PC-3 (cell line): ENCODE data around the gene PTGES3. TPM values are rescaled to one million over a fixed set of nuclear protein-coding genes. Genes with fewer than 3 reads are reported as not detected.

ENCODE experiments used
- ATAC-seq: fragments of 200-7000 bp; cut with Tn5 transposase; 2 replicates; pipeline ENCODE4 v1.9.1; 2020; ENCODE audit warnings: mild to moderate bottlenecking, moderate library complexity
- BruUV-seq: library from RNA; stranded (reverse); fragments of 400-500 nt; replicated peaks from 2 replicates; lab custom pipeline; 2021; lab: Mats Ljungman, UMichigan
- CTCF ChIA-PET: fragments of 300-600 bp; sonication (Branson Sonifier 250); formaldehyde crosslinking; loops from one replicate; lab custom pipeline; 2022; ENCODE audit warnings: antibody characterized with exemption; lab: Charles Lee
- POLR2A ChIA-PET: fragments of 300-600 bp; sonication (Branson Sonifier 250); formaldehyde crosslinking; loops from one replicate; lab custom pipeline; 2022; ENCODE audit warnings: antibody characterized with exemption; ENCODE audit not compliant: unreplicated experiment; lab: Charles Lee
- DNase-seq: peaks from one replicate; pipeline ENCODE4 v3.0.0-alpha.2; 2015
- H2AFZ ChIP-seq: fragments of 300-600 bp; sonication (generic); 2 replicates; pipeline ENCODE4 v1.6.0; 2016; ENCODE audit warnings: antibody characterized with exemption, low read length
- H3F3A ChIP-seq: fragments of 300-600 bp; sonication (generic); one replicate; pipeline ENCODE4 v1.6.0; 2017; ENCODE audit warnings: antibody characterized with exemption, low read length, control low read depth, mild to moderate bottlenecking; ENCODE audit not compliant: unreplicated experiment
- H3K27ac ChIP-seq: fragments of 300-600 bp; sonication (generic); 2 replicates; pipeline ENCODE4 v1.5.1; 2016; ENCODE audit warnings: mild to moderate bottlenecking, low read length
- H3K27me3 ChIP-seq: fragments of 300-600 bp; sonication (generic); 2 replicates; pipeline ENCODE4 v1.6.1; 2016; ENCODE audit warnings: low read length, mixed read lengths
- H3K36me3 ChIP-seq: fragments of 300-600 bp; sonication (generic); 2 replicates; pipeline ENCODE4 v1.6.1; 2016; ENCODE audit warnings: low read depth, mixed run types, low read length, mixed read lengths
- H3K4me1 ChIP-seq: fragments of 300-600 bp; sonication (generic); 2 replicates; pipeline ENCODE4 v1.5.1; 2016; ENCODE audit warnings: low read length; ENCODE audit not compliant: insufficient read depth
- H3K4me2 ChIP-seq: fragments of 300-600 bp; sonication (generic); 2 replicates; pipeline ENCODE4 v1.6.0; 2016; ENCODE audit warnings: low read length
- H3K4me3 ChIP-seq: fragments of 300-600 bp; sonication (generic); 2 replicates; pipeline ENCODE4 v1.5.1; 2016; ENCODE audit warnings: mild to moderate bottlenecking, low read length, mixed read lengths
- H3K79me2 ChIP-seq: fragments of 300-600 bp; sonication (generic); 2 replicates; pipeline ENCODE4 v1.6.1; 2017; ENCODE audit warnings: low read length, mixed read lengths
- H3K9ac ChIP-seq: fragments of 300-600 bp; sonication (generic); 2 replicates; pipeline ENCODE4 v1.6.0; 2016; ENCODE audit warnings: mild to moderate bottlenecking, low read length
- H3K9me2 ChIP-seq: fragments of 300-600 bp; sonication (generic); replicated peaks from 2 replicates; pipeline ENCODE4 v1.6.1; 2016; ENCODE audit warnings: mixed run types, low read length, mixed read lengths
- H3K9me3 ChIP-seq: fragments of 300-600 bp; sonication (generic); 2 replicates; pipeline ENCODE4 v1.6.1; 2016; ENCODE audit warnings: low read length, mixed read lengths
- H4K20me1 ChIP-seq: fragments of 300-600 bp; sonication (generic); 2 replicates; pipeline ENCODE4 v1.6.1; 2016; ENCODE audit warnings: low read length, mixed read lengths
- EZH2 ChIP-seq: fragments of 300-600 bp; sonication (generic); IDR thresholded peaks from one replicate; pipeline ENCODE4 v1.6.1; 2017; ENCODE audit warnings: antibody characterized with exemption, mild to moderate bottlenecking, low read length; ENCODE audit not compliant: unreplicated experiment
- EZH2phosphoT487 ChIP-seq: fragments of 300-600 bp; sonication (generic); IDR thresholded peaks from 2 replicates; pipeline ENCODE4 v1.6.1; 2018; ENCODE audit warnings: mild to moderate bottlenecking, antibody characterized with exemption, low read length, borderline replicate concordance
- intact Hi-C: fragments of 100-400 bp; cut with micrococcal nuclease; formaldehyde crosslinking; loops from 2 replicates; pipeline ENCODE4 v1.9.0; 2023
- total RNA-seq: library from RNA; depleted of rRNA; stranded (reverse); fragments of >200 nt; gene quantifications from 2 replicates; pipeline ENCODE4 v1.2.3, GENCODE V29; 2014
- TF ChIP-seq, protein P1 (sequence below): fragments of 300-600 bp; sonication (generic); conservative IDR thresholded peaks from 2 replicates; pipeline ENCODE4 v1.5.1; 2017; ENCODE audit warnings: antibody characterized with exemption, low read depth, mild to moderate bottlenecking, low read length

PTGES3 gene
- total RNA-seq, 1 experiment from 2014 or later: 165 TPM

DNA sequence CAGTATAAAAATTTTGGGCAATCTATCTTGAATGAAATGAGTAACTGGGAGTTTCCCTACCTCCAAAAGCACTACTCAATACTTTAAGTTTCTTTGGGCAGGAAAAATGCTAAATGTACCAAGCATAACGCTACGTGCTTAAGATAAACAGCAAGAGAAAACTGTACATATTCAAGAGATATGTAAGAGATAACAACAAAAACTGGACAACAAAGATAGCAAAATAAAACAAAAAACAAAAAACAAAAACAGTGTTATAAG, 20.0 kb downstream of the PTGES3 start:
- CTCF ChIA-PET: no interaction called here

DNA sequence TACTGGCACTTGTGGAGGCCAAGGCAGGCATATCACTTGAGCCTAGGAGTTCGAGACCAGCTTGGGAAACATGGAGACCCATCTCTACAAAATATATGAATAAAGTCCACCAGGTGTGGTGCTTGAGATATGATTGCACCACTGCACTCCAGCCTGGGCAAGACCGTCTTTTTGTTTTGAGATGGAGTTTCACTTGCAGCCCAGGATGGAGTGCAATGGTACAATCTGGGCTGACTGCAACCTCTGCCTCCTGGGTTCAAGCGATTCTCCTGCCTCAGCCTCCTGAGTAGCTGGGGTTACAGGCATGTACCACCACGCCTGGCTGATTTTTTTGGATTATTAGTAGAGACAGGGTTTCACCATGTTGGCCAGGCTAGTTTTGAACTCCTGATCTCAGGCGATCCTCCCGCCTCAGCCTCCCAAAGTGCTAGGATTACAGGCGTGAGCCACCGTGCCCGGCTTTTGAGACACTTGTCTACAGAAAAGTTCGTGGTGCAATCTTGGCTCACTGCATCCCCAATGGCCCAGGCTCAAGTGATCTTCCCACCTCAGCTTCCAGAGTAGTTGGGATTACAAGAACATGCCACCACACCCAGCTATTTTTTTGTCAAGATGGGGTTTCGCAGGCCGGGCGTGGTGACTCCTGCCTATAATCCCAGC, 26.0 kb downstream of the PTGES3 start:
- Histone ChIP-seq H3K27me3 (no peaks in the 10 kb centered on the region), H3F3A (peaks cover 8% of the 10 kb centered on the region), H3K9me2 (no peaks in the 10 kb centered on the region), H4K20me1 (no peaks in the 10 kb centered on the region; the same call in 1 of the 2 replicates), H3K4me3 (no peak overlapping the region), H3K36me3 (peaks cover 41% of the 10 kb centered on the region), H3K4me1 (peaks cover 11% of the 10 kb centered on the region), H3K27ac (no peak overlapping the region), H3K79me2 (peaks cover 10% of the 10 kb centered on the region; the same call in 1 of the 2 replicates), H3K4me2 (no peak overlapping the region), H3K9me3 (no peaks in the 10 kb centered on the region), H2AFZ (no peak overlapping the region), H3K9ac (no peak overlapping the region)
- ATAC-seq (no peak; the same call in 1 of the 2 replicates), DNase-seq (no peak)
- intact Hi-C loops: no loop called here
- TF ChIP-seq EZH2 (no peak), EZH2phosphoT487 (no peak)
- TF ChIP-seq, protein P1, sequence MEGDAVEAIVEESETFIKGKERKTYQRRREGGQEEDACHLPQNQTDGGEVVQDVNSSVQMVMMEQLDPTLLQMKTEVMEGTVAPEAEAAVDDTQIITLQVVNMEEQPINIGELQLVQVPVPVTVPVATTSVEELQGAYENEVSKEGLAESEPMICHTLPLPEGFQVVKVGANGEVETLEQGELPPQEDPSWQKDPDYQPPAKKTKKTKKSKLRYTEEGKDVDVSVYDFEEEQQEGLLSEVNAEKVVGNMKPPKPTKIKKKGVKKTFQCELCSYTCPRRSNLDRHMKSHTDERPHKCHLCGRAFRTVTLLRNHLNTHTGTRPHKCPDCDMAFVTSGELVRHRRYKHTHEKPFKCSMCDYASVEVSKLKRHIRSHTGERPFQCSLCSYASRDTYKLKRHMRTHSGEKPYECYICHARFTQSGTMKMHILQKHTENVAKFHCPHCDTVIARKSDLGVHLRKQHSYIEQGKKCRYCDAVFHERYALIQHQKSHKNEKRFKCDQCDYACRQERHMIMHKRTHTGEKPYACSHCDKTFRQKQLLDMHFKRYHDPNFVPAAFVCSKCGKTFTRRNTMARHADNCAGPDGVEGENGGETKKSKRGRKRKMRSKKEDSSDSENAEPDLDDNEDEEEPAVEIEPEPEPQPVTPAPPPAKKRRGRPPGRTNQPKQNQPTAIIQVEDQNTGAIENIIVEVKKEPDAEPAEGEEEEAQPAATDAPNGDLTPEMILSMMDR: no peak
- BruUV-seq: no TSS peak
- CTCF ChIA-PET: no interaction called here
- POLR2A ChIA-PET: interaction anchor here (0.7 kb wide), 1 partner anchor 25 kb away, joined by 5 read pairs; no protein-coding TSS in a partner anchor

More for the DNA sequence above, 20.0 kb downstream of the PTGES3 start:
- intact Hi-C loops: no loop called here
- H3K9me3 ChIP-seq: no peaks in the 10 kb centered on the region
- peaks cover 90% of the 10 kb centered on the region for H3K36me3 ChIP-seq
- no peak for TF ChIP-seq EZH2phosphoT487
- TF ChIP-seq EZH2: no peak
- TF ChIP-seq, protein P1: no peak
- H3K9me2 ChIP-seq: no peaks in the 10 kb centered on the region
- no peak overlapping the region for H3K4me3 ChIP-seq
- no peak overlapping the region for H3K4me2 ChIP-seq
- H3F3A ChIP-seq: peaks cover 4% of the 10 kb centered on the region
- H4K20me1 ChIP-seq: peaks cover 30% of the 10 kb centered on the region
- H3K27me3 ChIP-seq: no peaks in the 10 kb centered on the region
- POLR2A ChIA-PET: interaction anchor here (1.1 kb wide), 1 partner anchor 32 kb away, joined by 3 read pairs; no protein-coding TSS in a partner anchor
- no peak for ATAC-seq
- peaks cover 15% of the 10 kb centered on the region for H3K4me1 ChIP-seq
- no peak overlapping the region for H3K27ac ChIP-seq
- no peak overlapping the region for H2AFZ ChIP-seq
- peaks cover 66% of the 10 kb centered on the region for H3K79me2 ChIP-seq
- no peak overlapping the region for H3K9ac ChIP-seq
- no TSS peak for BruUV-seq
- no peak for DNase-seq

DNA sequence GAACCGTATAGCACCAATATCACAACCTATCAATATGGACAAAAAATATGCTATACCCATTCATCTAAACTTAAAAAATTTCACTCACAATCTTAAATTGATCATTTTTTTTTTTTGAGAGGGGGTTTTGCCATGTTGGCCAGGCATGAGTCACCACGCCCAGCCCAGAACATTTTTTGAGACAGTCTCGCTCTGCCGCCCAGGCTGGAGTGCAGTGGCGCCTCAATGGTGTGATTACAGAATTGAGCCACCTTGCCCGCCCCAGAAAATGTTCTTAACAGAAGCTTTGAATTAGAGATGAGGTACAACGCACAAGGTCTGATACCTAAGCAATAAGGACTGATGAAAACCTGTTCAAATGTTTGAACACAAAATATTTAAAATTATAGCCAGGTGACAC, 26.5 kb downstream of the PTGES3 start:
- Histone ChIP-seq H3K4me1 (peaks cover 11% of the 10 kb centered on the region), H3K27ac (no peak overlapping the region), H3K79me2 (peaks cover 5% of the 10 kb centered on the region; the same call in 1 of the 2 replicates), H3F3A (peaks cover 8% of the 10 kb centered on the region), H3K27me3 (no peaks in the 10 kb centered on the region), H2AFZ (no peak overlapping the region), H3K36me3 (peaks cover 35% of the 10 kb centered on the region), H3K9me2 (no peaks in the 10 kb centered on the region), H3K4me2 (no peak overlapping the region), H3K4me3 (no peak overlapping the region), H4K20me1 (no peaks in the 10 kb centered on the region; the same call in 1 of the 2 replicates), H3K9me3 (no peaks in the 10 kb centered on the region), H3K9ac (no peak overlapping the region)
- ATAC-seq: no peak
- no TSS peak for BruUV-seq
- POLR2A ChIA-PET: interaction anchor here (0.7 kb wide), 1 partner anchor 25 kb away, joined by 5 read pairs; no protein-coding TSS in a partner anchor
- intact Hi-C loops: no loop called here
- CTCF ChIA-PET: no interaction called here
- TF ChIP-seq EZH2 (no peak), EZH2phosphoT487 (no peak)
- TF ChIP-seq, protein P1: no peak
- DNase-seq: no peak
